ENCODE measurements around the gene ROCK1.
"Not testable (repeated sequence)": the region's sequence is repeated elsewhere in the genome, so short reads cannot be mapped to it uniquely, and the experiment has no call there.

ROCK1 gene

GRCh38 chr18:21111346-21112139, at the start of gene ROCK1:
Gene ROCK1, minus strand, starts transcription at chr18:21111813. Its CDS starts 903 bp downstream, at chr18:21110910.
- peak; percentile 98 for DNase-seq

DNA sequence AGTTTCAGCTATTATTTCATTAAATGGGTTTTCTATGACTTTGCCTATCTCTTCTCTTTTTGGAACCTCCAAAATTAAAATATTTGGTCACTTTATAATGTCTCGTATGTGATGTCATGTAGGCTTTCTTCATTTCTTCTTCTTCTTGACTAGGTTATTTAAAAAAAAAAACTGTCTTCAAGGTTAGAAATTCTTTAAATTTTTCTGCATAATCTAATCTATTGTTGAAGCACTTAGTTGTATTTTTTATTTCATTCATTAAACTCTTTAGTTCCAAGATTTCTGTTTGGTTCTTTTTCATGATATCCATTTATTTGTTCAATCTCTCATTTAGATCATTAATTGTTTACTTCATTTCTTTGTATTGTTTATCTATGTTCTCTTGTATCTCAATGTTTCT, 43.8 kb upstream of the ROCK1 start:
- no peak for DNase-seq

DNA sequence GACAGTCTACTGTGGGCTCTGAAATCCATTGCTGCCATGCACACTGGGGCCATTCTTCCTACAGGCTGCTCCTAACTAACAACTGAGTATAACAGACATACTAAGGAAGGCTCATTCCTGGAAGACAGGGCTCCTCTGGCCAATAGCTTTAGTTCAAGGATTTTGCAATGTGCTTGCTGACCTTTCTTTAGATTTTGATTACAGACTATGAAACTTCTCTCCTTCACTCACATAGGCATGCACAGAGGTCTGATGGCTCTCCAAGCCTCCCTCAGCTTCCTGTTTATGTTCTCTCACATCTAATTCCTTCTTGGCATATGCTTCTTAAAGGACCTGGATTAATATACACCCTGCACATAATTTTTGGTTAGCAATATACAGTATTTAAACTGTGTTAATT, 34.4 kb upstream of the ROCK1 start:
- no peak for DNase-seq

DNA sequence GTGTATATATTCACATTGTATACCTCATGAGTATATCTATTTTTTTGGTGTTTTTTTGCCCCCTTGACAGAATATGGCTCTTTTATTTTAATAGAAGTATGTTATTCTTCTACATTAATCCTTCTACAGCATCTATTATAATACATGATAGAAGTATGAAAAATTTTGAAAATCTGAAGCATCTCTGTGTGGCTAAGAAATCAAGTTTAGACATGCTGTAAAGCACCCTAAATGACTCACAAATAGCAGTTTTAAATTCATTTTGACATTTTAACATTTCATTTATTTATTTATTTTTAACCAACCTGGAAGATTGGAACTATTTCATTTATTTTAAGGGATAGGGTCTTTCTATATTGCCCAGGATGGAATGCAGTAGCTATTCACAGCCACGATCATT, 33.8 kb upstream of the ROCK1 start:
- no peak for DNase-seq

DNA sequence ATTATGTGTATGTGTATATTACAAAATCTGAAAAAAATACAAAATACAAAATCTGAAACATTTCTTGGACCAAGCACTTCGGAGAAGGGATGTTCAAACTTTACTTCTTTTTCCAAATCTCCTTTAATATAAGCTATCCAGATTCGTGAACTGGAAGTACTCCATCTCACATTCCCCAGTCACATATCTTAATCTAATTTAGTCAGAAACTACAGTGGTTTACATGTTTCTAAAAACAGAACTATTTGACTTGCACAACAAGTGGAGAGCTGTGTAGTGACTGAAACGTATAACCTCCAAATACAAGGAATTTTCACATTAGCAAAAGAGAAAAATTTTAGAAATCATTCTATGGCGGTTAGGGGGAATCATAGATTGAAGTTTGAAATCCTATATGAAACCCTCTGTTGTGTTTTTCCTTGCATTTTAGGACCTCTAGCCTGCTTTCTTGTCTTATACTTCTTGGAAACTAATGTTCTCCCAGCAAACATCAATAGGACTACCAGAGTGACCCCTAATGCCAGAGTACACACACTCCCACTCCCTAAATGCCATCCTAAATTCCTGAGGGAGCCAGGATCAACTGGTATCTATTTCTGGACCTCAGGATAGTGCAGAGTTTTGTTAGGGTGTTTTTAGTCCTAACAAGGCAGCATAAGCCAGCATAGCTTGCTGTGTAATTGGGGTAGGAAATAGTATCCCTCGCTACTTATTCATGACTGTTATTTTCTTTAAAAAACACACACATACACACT, 30.2 kb upstream of the ROCK1 start:
- DNase-seq, result no peak

DNA sequence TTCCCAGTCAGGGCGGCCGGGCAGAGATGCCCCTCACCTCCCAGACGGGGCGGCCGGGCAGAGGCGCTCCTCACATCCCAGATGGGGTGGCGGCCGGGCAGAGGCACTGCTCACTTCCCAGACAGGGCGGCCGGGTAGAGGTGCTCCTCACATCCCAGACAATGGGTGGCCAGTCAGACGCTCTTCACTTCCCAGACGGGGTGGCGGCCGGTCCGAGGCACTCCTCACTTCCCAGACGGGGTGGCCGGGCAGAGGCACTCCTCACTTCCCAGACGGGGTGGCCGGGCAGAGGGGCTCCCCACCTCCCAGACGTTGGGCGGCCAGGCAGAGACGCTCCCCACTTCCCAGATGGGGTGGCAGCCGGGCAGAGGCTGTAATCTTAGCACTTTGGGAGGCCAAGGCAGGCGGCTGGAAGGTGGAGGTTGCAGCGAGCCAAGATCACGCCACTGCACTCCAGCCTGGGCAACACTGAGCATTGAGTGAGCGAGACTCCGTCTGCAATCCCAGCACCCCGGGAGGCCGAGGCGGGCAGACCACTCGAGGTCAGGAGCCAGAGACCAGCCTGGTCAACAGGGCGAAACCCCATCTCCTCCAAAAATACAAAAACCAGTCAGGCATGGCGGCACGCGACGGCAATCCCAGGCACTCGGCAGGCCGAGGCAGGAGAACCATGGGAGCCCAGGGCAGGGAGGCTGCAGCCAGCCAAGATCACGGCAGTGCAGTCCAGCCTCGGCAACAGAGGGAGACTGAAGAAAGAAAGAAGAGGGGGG, 26.3 kb upstream of the ROCK1 start:
- not testable (repeated sequence) for DNase-seq

DNA sequence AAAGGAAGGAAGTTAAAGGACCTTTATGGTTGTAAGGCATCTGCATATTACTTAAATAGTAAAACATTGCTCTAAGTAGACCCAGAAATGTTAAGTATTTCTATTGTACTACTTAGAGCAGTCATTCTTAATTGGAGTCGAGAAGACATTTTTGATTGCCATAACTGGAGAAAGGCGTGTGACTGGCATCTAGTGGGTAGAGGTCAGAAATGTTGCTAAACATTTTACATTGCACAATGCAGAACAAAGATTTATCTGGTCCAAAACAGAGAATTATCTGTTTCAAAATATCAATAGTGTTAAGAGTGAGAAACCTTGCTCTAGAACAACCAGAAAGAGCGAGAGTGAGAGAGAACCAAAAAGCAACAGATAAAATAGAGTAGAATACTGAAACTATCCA, 23.3 kb upstream of the ROCK1 start:
- DNase-seq, result no peak

DNA sequence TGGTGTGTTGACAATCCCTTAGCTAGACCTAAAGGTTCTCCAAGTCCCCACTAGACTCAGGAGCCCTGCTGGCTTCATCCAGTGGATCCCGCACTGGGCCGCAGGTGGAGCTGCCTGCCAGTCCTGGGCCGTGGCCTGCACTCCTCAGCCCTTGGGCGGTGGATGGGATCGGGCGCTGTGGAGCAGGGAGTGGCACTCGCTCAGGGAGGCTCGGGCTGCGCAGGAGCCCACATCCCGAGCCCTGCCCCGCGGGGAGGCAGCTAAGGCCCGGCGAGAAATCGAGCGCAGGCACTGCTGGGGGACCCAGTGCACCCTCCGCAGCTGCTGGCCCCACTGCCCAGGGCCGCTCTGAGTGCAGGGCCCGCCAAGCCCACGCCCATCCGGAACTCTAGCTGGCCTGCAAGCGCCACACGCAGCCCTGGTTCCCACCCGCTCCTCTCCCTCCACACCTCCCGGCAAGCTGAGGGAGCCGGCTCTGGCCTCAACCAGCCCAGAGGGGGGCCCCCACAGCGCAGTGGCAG, 20.8 kb upstream of the ROCK1 start:
- no peak for DNase-seq

DNA sequence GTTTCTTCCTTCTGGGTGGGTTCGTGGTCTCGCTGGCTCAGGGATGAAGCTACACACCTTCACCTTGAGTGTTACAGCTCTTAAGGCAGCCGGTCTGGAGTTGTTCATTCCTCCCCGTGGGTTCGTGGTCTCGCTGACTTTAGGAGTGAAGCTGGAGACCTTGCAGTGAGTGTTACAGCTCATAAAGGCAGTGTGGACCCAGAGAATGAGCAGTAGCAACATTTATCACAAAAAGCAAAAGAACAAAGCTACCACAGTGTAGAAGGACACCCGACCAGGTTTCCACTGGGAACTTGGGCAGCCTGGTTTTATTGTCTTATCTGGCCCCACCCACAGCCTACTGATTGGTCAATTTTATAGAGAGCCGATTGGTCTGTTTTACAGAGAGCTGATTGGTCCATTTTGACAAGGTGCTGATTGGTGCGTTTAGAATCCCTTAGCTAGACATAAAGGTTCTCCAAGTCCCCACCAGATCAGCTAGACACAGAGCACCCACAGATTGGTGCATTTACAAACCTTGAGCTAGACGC, 20.1 kb upstream of the ROCK1 start:
- no peak for DNase-seq

DNA sequence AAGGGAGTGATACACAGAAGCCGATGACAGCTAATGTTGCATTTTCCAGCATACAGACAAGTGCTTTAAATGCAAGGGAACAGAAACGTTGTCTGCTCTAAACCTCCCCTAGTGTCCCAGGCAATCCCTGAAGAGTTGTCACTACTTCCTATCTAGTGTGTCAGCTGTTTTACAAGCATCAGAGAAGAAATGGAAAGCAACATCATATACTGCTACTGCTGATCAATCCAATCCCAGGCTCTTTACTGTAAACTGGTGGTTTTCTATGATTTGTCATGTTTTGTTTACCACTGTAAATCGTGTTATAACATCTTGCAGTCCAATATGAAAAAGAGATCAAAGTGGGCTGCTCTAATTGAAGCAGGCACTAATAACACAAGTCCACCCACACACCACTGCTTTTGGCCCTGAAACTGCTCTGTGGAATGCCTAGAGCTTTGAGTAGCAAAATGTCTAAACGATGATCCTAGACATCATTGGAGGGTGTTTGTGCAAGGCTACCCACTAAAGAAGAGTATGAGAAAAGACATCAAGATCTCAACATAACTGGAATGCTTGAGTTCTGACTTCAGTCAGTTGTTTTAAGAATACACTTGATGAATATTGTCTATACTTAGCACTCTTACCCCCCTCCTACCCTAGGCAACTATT, 18.1 kb upstream of the ROCK1 start:
- DNase-seq, result no peak

DNA sequence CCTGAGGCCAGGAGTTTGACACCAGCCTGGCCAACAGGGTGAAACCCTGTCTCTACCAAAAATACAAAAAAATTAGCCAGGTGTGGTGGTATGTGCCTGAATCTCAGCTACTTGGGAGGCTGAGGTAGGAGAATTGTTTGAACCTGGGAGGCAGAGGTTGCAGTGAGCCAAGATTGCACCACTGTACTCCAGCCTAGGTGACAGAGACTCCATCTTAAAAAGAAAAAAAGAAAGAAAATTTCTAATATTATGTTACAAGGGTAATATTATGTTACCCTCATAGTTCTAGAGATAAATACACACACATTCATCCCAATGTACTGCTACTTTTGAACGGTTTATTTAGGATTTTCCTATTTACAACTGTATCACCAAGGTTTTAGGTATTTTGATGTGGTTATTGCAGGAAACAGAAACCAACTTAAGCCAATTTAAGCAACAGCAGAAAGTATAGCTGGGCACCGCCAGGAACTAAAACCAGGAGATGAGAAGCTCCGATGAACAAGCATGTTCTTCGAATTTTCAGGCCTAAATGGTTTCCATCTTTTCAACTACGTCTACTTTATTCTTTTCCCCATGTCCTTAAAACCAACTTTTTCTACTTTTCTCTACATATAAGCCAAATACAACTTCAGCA, 11.8 kb upstream of the ROCK1 start:
- DNase-seq, result no peak

GRCh38 chr18:21118806-21119205, 7.2 kb upstream of the ROCK1 start:
- no peak for DNase-seq

DNA sequence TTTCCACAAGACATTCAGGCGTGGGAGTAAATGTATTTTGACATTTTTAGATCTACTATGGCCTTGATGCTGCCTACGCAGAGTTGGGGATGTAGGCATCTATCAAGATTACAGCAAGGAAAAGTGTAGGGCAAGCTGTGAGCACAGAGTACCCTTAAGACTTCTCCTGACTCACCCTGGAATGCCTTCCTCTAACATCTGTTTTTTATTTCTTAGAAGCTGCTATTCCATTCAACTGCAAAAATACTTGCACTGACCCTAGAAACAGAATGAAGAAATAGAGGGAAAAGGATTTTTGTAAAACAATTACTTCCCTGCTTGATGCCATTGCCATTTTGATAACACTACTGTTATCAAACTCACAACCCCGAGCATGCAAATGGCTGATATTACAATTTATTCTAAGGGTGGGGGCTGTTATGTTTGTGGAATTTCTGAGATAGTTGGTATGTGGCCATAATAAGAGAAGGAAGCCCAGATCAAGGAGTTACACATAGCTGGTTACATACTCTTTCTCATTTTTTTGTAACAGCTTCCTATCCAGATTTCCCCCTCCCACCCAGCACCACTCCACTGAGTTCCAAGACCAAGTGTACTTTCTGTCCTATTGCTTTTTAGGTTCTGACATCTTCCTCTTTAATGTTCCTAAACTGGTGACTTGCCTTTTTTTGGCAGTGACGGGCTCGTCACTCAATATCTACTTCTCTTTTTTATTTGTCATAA, 6.0 kb upstream of the ROCK1 start:
- DNase-seq, result no peak

GRCh38 chr18:21115519-21116411, 4.2 kb upstream of the ROCK1 start:
- DNase-seq, result no peak

- no peak for DNase-seq
Observed at GRCh38 chr18:21112543-21113105, 1.0 kb upstream of the ROCK1 start.

- no peak for DNase-seq
Observed at GRCh38 chr18:21112140-21112473, 494 bp upstream of the ROCK1 start.

GRCh38 chr18:21110713-21111345, 784 bp downstream of the ROCK1 start:
- DNase-seq, result peak; percentile 67

GRCh38 chr18:21109936-21110712, 1.5 kb downstream of the ROCK1 start:
- no peak for DNase-seq

- DNase-seq, result no peak
Observed at GRCh38 chr18:21105936-21106335, 5.7 kb downstream of the ROCK1 start.

All from activated effector memory CD4-positive, alpha-beta T cell treated with Interleukin-2 at 50 U/mL for 16 hours (primary cell).